CD4-positive, alpha-beta T cell treated with Interleukin-17A for 1 hour (primary cell): ENCODE results near the gene NDST4.
"Not testable (repeated sequence)": the region's sequence is repeated elsewhere in the genome, so short reads cannot be mapped to it uniquely, and the experiment has no call there.

Source experiments
- DNase-seq: peaks from one replicate; pipeline ENCODE4 v3.0.0-alpha.2; 2020

Gene NDST4

GRCh38 chr4:115053313-115053712 lies 60.1 kb downstream of the NDST4 start:
- no peak for DNase-seq

- no peak for DNase-seq
Observed at GRCh38 chr4:115042496-115042895, 70.9 kb downstream of the NDST4 start.

GRCh38 chr4:115030281-115030680 lies 83.1 kb downstream of the NDST4 start:
- no peak for DNase-seq

- no peak for DNase-seq
Observed at GRCh38 chr4:115028682-115029410, 84.6 kb downstream of the NDST4 start.

- DNase-seq, result no peak
Observed at GRCh38 chr4:114999880-115000279, 113.5 kb downstream of the NDST4 start.

GRCh38 chr4:114998316-114998715 lies 115.1 kb downstream of the NDST4 start:
- no peak for DNase-seq

GRCh38 chr4:114997576-114998247 lies 115.7 kb downstream of the NDST4 start:
- DNase-seq, result no peak

GRCh38 chr4:114986133-114986532 lies 127.3 kb downstream of the NDST4 start:
- DNase-seq, result no peak

GRCh38 chr4:114980932-114981708 lies 132.3 kb downstream of the NDST4 start:
- DNase-seq, result no peak

GRCh38 chr4:114980399-114980798 lies 133.0 kb downstream of the NDST4 start:
- DNase-seq, result not testable (repeated sequence)

GRCh38 chr4:114976901-114977300 lies 136.5 kb downstream of the NDST4 start:
- DNase-seq, result no peak

GRCh38 chr4:114964026-114964425 lies 149.4 kb downstream of the NDST4 start:
- DNase-seq, result no peak

GRCh38 chr4:114945616-114946015 lies 167.8 kb downstream of the NDST4 start:
- no peak for DNase-seq

- no peak for DNase-seq
Observed at GRCh38 chr4:114941503-114941902, 171.9 kb downstream of the NDST4 start.

GRCh38 chr4:114927881-114928280 lies 185.5 kb downstream of the NDST4 start:
- DNase-seq, result no peak

GRCh38 chr4:114926583-114926982 lies 186.8 kb downstream of the NDST4 start:
- no peak for DNase-seq

GRCh38 chr4:114924311-114924710 lies 189.1 kb downstream of the NDST4 start:
- DNase-seq, result no peak

- no peak for DNase-seq
Observed at GRCh38 chr4:114922592-114922933, 190.9 kb downstream of the NDST4 start.

- no peak for DNase-seq
Observed at GRCh38 chr4:114921790-114922591, 191.4 kb downstream of the NDST4 start.

GRCh38 chr4:114921191-114921590 lies 192.2 kb downstream of the NDST4 start:
- DNase-seq, result no peak

GRCh38 chr4:114911111-114911510 lies 202.3 kb downstream of the NDST4 start:
- DNase-seq, result no peak

- no peak for DNase-seq
Observed at GRCh38 chr4:114907568-114907967, 205.9 kb downstream of the NDST4 start.

- DNase-seq, result no peak
Observed at GRCh38 chr4:114905017-114905416, 208.4 kb downstream of the NDST4 start.
